ENCODE data around the gene CTSA. TPM values are rescaled to one million over a fixed set of nuclear protein-coding genes. Genes with fewer than 3 reads are reported as not detected.

The CTSA gene
- total RNA-seq, 2 experiments from 2014 or later, result 64.9 to 76.3 TPM

DNA sequence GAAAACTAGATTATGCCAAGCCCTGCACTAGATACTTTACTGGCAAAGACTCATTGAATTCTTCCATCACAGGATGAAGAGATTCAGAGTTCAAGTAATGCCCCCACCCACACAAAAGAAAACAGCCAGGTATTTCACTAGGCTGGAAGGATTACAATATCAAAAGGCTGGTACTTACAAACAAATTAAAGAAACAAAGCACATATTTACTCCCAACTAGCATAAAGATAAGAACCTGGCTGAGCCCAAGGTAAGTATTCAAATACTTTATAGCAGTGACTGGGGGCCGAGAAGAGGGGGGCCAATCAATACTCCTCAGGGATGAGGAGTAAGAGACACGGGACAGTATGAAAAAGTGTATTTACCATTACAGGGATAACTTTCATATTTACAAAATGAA is 37.7 kb upstream of the CTSA start:
- no peaks in the 10 kb centered on the region for H3K27me3 Mint-ChIP-seq
- no peak for DNase-seq
- H3K9me3 Mint-ChIP-seq, result no peaks in the 10 kb centered on the region
- H3K4me3 Mint-ChIP-seq, result no peak overlapping the region
- ChIA-PET POLR2A (no interaction called here), CTCF (interaction anchor here (1.0 kb wide), 1 partner anchor 105 kb away, joined by 3 read pairs; no protein-coding TSS in a partner anchor)
- peaks cover 33% of the 10 kb centered on the region for H3K4me1 Mint-ChIP-seq
- no peak overlapping the region for H3K27ac Mint-ChIP-seq
- H3K36me3 Mint-ChIP-seq (ENCODE audit: low read depth), result peaks cover 33% of the 10 kb centered on the region

DNA sequence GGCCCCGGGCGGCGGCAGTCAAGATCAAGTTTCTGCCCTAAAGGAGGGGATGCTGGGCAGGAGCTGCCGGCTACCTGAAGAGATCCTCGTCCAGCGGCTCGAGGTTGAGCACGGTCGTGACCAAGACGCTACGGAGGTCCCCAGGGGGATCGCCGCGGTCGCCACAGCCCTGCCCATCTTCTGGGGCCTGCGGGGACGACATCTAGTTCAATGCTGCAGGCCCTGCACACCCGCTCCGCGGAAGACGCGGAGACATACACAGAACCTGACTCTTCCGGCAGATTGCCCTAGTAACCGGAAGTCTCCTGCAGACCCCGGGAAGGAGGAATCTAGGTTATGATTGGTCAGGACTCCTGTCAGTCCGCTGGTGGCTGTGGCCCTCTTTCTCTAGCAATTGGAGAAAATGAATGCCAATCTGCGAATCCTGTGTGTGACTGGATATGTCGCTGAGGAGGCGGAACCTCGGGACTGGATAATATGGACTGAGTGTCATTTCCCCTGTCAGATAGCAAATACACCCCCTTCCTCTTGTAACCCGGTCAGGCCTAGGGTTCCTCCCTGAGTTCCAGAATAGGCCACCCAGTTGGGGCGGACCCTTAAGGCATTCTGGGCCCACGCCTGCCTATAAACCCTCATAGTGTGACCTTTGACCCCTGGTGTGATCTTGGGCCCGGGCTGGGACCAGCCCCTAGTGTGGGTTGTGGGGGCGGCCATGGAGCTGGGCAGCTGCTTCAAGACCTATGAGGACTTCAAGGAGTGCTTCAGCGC is 33.8 kb upstream of the CTSA start, which contains the start of the genes ACOT8 and ZSWIM3:
TSS of gene ACOT8 (minus strand) at position 279 of the 768 bp plus-strand sequence. CDS start at position 202, 77 bp downstream.
TSS of gene ZSWIM3 (plus strand) at position 501 of the 768 bp plus-strand sequence. CDS start at position 713, 212 bp downstream.
- Mint-ChIP-seq H3K4me3 (peak within 1 kb of the TSS; percentile 98), H3K36me3 (ENCODE audit: low read depth) (peaks cover 22% of the 10 kb centered on the region), H3K27ac (peak within 1 kb of the TSS; percentile 99), H3K27me3 (no peaks in the 10 kb centered on the region), H3K4me1 (peaks cover 50% of the 10 kb centered on the region), H3K9me3 (no peaks in the 10 kb centered on the region)
- POLR2A ChIA-PET, result no interaction called here
- peak; percentile 99 for DNase-seq
- CTCF ChIA-PET, result interaction anchor here (0.8 to 1.0 kb wide), 3 partner anchors 15 to 36 kb away, joined by 3 read pairs; no protein-coding TSS in a partner anchor

DNA sequence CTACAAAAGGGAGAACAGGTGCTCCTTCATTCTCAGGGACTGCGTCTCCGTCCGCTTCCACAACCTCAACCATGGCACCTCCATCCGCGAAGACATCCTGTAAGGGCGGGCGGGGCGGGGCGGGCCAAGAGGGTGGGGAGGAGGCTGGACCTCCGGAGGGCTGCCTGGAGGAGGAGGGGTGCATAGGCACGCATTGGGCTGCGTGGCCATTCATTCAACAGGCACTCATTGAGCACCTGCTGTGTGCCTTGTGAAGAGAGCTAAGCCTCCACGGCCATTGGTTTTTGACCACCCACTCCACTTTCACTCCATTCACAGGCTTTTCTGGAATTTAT is 33.3 kb upstream of the CTSA start:
- no peaks in the 10 kb centered on the region for H3K27me3 Mint-ChIP-seq
- peaks cover 50% of the 10 kb centered on the region for H3K4me1 Mint-ChIP-seq
- ChIA-PET POLR2A (no interaction called here), CTCF (interaction anchor here (0.9 kb wide), 1 partner anchor 16 kb away, joined by 3 read pairs; no protein-coding TSS in a partner anchor)
- H3K36me3 Mint-ChIP-seq (ENCODE audit: low read depth), result peaks cover 20% of the 10 kb centered on the region
- H3K9me3 Mint-ChIP-seq, result no peaks in the 10 kb centered on the region
- H3K4me3 Mint-ChIP-seq, result peak overlapping the region; percentile 98
- peak; percentile 57 for DNase-seq
- H3K27ac Mint-ChIP-seq, result peak overlapping the region; percentile 99

DNA sequence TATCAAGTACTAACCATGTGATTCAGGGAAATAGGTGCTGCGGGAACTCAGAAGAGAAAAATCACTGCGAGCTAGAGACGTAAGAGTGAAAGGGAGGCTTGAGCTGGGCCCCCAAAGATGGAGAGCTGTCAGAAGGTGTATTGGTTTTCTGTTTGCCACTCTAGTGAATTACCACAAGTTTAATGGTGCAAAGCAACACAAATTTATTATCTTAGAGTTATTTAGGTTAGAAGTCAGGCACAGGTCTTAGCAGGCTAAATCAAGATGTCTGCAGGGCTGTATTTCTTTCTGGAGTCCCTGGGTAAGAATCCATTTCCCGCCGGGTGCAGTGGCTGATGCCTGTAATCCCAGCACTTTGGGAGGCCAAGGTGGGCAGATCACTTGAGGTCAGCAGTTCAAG is 31.2 kb upstream of the CTSA start:
- H3K27ac Mint-ChIP-seq, result no peak overlapping the region
- DNase-seq, result no peak
- peaks cover 41% of the 10 kb centered on the region for H3K4me1 Mint-ChIP-seq
- H3K4me3 Mint-ChIP-seq, result no peak overlapping the region
- ChIA-PET POLR2A (no interaction called here), CTCF (interaction anchor here (0.6 kb wide), 1 partner anchor 10 kb away, joined by 3 read pairs; no protein-coding TSS in a partner anchor)
- H3K9me3 Mint-ChIP-seq, result no peaks in the 10 kb centered on the region
- no peaks in the 10 kb centered on the region for H3K27me3 Mint-ChIP-seq
- peaks cover 11% of the 10 kb centered on the region for H3K36me3 Mint-ChIP-seq (ENCODE audit: low read depth)

DNA sequence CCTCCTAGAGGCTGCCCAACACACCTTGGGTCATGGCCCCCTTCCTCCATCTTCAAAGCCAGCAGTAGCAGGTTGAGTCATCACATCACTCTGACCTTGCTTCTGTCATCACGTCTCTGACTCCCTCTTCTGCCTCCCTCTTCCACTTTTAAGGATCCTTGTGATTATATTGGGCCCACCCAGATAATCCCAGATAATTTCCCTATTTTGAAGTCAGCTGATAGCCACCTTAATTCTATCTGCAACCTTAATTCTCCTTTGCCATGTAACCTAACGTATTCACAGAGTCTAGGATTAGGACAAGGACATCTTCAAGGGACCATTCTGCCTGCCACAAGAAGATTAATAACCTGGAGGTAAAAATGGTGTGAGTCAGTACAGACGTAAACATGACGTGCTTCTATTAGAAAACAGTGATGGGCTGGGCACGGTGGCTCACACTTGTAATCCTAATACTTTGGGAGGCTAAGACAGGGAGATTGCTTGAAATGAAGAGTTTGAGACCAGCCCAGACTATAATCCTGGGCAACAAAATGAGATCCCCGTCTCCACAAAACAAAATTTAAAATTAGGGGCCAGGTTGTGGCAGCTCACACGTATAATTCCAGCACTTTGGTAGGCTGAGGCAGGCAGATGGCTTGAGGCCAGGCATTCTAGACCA is 30.4 kb upstream of the CTSA start:
- ChIA-PET POLR2A (no interaction called here), CTCF (no interaction called here)

DNA sequence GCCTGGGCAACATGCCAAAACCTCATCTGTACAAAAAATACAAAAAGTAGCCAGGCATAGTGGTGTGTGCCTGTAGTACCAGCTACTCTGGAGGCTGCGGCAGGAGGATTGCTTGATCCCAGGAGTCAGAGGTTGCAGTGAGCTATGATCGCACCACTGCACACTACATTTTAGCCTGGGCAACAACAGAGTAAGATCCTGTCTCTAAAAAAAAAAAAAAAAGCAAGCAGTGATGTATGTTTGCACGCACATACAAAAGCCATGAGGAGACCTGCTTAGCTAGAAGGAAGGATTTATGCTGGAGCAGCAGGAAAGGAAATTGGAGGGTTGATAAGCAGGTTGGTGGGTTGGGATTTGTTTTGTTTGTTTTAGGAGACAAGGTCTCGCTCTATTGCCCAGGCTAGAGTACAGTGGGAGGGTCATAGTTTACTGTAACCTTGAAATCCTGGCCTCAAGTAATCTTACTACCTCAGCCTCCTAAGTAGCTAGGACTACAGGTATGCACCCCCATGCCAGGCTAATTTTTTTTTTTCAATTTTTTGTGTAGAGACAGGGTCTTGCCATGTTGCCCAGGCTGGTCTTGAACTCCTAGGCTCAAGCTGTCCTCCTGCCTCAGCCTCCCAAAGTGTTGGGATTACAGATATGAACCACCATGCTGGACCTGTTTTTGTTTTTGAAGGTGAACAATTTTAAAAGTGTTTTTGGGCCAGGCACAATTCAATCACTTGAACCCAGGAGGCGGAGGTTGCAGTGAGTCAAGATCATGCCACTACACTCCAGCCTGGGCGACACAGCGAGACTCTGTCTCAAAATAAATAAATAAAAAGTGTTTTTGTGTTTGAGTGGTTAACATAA is 29.7 kb upstream of the CTSA start:
- Mint-ChIP-seq H3K27me3 (no peaks in the 10 kb centered on the region), H3K27ac (no peak overlapping the region), H3K36me3 (ENCODE audit: low read depth) (peaks cover 8% of the 10 kb centered on the region), H3K9me3 (no peaks in the 10 kb centered on the region), H3K4me3 (no peak overlapping the region), H3K4me1 (peaks cover 29% of the 10 kb centered on the region)
- ChIA-PET POLR2A (no interaction called here), CTCF (interaction anchor here (0.8 to 1.1 kb wide), 2 partner anchors 13 to 60 kb away, joined by 3 to 4 read pairs; no protein-coding TSS in a partner anchor)
- no peak for DNase-seq

More for the DNA sequence above, 30.4 kb upstream of the CTSA start:
- H3K27me3 Mint-ChIP-seq, result no peaks in the 10 kb centered on the region
- H3K9me3 Mint-ChIP-seq, result no peaks in the 10 kb centered on the region
- no peak overlapping the region for H3K27ac Mint-ChIP-seq
- H3K4me3 Mint-ChIP-seq, result no peak overlapping the region
- no peak for DNase-seq
- peaks cover 8% of the 10 kb centered on the region for H3K36me3 Mint-ChIP-seq (ENCODE audit: low read depth)
- H3K4me1 Mint-ChIP-seq, result peaks cover 35% of the 10 kb centered on the region

DNA sequence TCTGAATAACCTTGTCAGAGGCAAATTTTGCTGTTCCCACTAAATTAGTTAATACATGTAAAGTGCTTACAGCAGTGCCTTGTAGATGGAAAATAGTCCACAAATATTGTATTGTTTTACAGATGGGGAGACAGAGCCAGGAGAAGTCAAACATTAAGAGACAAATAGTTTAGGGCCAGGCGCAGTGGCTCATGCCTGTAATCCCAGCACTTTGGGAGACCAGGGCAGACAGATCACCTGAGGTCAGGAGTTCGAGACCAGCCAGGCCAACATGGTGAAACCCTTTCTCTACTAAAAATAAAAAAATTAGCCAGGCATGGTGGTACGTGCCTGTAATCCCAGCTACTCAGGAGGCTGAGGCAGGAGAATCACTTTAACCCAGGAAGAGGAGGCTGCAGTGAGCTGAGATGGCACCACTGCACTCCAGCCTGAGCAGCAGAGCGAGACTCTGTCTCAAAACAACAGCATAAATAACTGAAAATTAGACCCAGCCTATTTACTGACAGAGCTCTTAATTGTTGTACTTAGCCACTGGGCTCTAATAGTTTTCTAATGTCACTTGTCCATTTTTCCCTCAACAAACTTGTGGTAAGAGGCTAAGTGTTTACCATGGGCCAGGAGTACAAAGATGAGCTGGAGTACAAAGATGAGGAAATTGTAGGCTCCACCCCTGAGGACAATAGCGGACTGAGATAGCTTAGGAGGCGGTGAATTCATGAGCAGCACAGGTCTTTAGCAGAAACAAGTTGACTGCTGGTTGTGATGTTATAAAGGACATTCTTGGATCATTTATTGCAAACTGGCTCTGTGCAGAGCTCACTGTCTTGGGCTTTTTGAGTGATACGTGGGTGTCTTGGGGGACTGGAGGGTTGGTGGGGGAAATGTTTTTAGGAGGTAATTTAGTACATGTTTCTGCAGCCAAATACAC is 27.3 kb upstream of the CTSA start:
- Mint-ChIP-seq H3K27ac (no peak overlapping the region), H3K4me3 (no peak overlapping the region), H3K4me1 (peaks cover 14% of the 10 kb centered on the region), H3K27me3 (no peaks in the 10 kb centered on the region), H3K9me3 (no peaks in the 10 kb centered on the region), H3K36me3 (ENCODE audit: low read depth) (peaks cover 4% of the 10 kb centered on the region)
- ChIA-PET CTCF (interaction anchor here (0.8 to 1.4 kb wide), 5 partner anchors 14 to 33 kb away, joined by 3 to 6 read pairs (median 3); no protein-coding TSS in a partner anchor), POLR2A (interaction anchor here (0.6 kb wide), 1 partner anchor 17 kb away, joined by 5 read pairs; the partner anchor contains the start of gene ZSWIM1)
- DNase-seq, result no peak

DNA sequence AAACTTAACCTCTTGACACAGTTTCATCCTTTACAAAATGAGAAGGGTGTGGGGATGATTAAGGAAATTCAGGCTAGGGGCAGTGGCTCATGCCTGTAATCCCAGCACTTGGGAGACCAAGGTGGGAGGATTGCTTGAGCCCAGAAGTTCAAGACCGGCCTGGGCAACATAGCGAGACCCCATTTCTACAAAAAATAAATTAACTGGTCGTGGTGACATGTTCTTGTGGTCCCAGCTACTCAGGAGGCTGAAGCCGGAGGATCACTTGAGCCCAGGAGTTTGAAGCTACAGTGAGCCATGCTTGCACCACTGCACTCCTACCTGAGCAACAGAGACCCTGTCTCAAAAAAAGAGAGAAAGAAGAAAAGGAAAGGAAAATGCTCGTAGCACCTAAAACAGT is 24.7 kb upstream of the CTSA start:
- no peak overlapping the region for H3K27ac Mint-ChIP-seq
- no peaks in the 10 kb centered on the region for H3K27me3 Mint-ChIP-seq
- CTCF ChIA-PET, result no interaction called here
- H3K9me3 Mint-ChIP-seq, result no peaks in the 10 kb centered on the region
- H3K4me1 Mint-ChIP-seq, result no peaks in the 10 kb centered on the region
- POLR2A ChIA-PET, result interaction anchor here (1.2 kb wide), 1 partner anchor 14 kb away, joined by 3 read pairs; no protein-coding TSS in a partner anchor
- no peak for DNase-seq
- no peak overlapping the region for H3K4me3 Mint-ChIP-seq
- no peaks in the 10 kb centered on the region for H3K36me3 Mint-ChIP-seq (ENCODE audit: low read depth)

DNA sequence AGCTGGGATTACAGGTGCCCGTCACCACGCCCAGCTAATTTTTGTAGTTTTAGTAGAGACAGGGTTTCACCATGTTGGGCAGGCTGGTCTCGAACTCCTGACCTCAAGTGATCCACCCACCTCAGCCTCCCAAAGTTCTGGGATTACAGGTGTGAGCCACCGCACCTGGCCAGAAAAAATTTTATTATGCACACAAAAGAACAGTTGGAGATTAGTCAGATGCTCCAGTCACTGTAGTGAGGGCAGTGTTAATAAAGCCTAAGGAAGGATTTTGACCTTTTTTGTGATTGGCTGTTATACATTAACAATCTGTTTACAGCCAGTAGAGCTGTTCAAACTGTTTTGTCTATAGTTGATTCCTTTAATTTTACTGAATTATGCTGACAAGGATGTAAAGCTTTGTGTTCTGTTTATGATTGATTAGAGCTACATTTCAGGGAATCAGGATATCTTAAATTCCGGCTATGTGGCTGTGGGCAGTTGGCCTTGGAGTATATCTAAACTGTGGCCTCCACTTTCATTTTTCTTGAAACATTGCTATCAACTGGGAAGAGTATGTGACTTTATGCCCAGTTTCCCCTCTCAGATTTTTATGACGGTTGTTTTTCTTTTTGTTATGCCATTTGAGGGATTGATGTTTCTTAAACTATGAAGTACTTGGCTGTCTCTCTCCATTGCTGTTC is 23.9 kb upstream of the CTSA start:
- H3K4me3 Mint-ChIP-seq, result no peak overlapping the region
- no peak for DNase-seq
- CTCF ChIA-PET, result interaction anchor here (1.3 kb wide), 1 partner anchor 14 kb away, joined by 3 read pairs; the partner anchor contains the start of gene ZSWIM1
- POLR2A ChIA-PET, result interaction anchor here (1.2 kb wide), 1 partner anchor 13 kb away, joined by 3 read pairs; no protein-coding TSS in a partner anchor
- H3K9me3 Mint-ChIP-seq, result no peaks in the 10 kb centered on the region
- no peak overlapping the region for H3K27ac Mint-ChIP-seq
- no peaks in the 10 kb centered on the region for H3K36me3 Mint-ChIP-seq (ENCODE audit: low read depth)
- H3K27me3 Mint-ChIP-seq, result no peaks in the 10 kb centered on the region
- H3K4me1 Mint-ChIP-seq, result no peaks in the 10 kb centered on the region

DNA sequence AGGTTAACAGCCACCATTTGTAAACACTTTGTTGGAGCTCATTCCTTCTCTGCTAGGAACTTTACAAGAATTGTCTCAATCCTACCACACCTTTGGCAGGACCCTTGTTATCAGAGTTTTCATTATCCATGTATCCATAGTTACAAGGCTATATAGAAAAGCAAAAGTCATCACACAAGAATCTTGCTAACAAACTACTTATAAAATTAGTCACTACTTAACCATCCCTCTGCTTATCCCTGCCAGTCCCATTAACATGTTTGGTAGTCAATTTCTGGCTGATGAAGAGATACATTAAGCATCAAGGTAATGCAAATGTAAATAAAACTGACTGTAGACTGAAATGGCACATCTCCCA is 23.3 kb upstream of the CTSA start:
- no peak overlapping the region for H3K27ac Mint-ChIP-seq
- no peaks in the 10 kb centered on the region for H3K9me3 Mint-ChIP-seq
- DNase-seq, result no peak
- CTCF ChIA-PET, result interaction anchor here (0.6 to 1.3 kb wide), 2 partner anchors 13 to 1178 kb away, joined by 3 read pairs; partner anchors contain the start of gene ZSWIM1
- no peaks in the 10 kb centered on the region for H3K36me3 Mint-ChIP-seq (ENCODE audit: low read depth)
- no peak overlapping the region for H3K4me3 Mint-ChIP-seq
- H3K4me1 Mint-ChIP-seq, result no peaks in the 10 kb centered on the region
- POLR2A ChIA-PET, result no interaction called here
- no peaks in the 10 kb centered on the region for H3K27me3 Mint-ChIP-seq

DNA sequence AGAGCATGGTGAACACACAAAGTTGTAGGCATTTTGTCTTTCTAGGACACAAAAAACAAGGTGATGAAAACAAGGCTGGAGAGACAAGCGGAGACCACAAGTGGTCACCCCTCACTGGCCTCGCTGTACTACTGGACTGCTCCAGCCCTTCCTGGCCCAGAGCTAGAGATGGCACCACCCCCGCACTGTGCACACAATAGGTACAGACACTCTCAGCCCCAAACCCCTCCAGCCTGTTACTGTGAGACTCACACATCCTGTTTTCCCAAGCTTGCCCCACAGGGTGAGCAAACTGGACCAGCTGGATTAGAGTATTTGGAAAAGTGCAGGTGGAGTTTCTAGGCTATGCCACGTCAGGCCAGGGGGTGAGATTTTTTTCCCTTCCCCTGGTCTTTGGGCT is 18.5 kb upstream of the CTSA start:
- Mint-ChIP-seq H3K4me3 (no peak overlapping the region), H3K9me3 (no peaks in the 10 kb centered on the region), H3K4me1 (no peaks in the 10 kb centered on the region), H3K27ac (no peak overlapping the region), H3K36me3 (ENCODE audit: low read depth) (peaks cover 6% of the 10 kb centered on the region), H3K27me3 (no peaks in the 10 kb centered on the region)
- CTCF ChIA-PET, result interaction anchor here (0.8 to 1.6 kb wide), 4 partner anchors 12 to 59 kb away, joined by 3 to 5 read pairs (median 4); partner anchors contain the start of genes CTSA and NEURL2
- no peak for DNase-seq
- POLR2A ChIA-PET, result no interaction called here

Data from activated CD4-positive, alpha-beta T cell treated with anti-CD3 and anti-CD28 coated beads, Interleukin-2, amount 10 ng/mL, durations not matched to agents 7 days and 5 days (primary cell).